Muscle layer of duodenum (tissue), 2 donors: ENCODE data around the gene NUMBL.

Experiments
- H3K27ac ChIP-seq: one replicate; pipeline ENCODE4 v1.7.0; 2013; ENCODE audit warnings: mild to moderate bottlenecking, low read length
- H3K27me3 ChIP-seq: one replicate; pipeline ENCODE4 v1.7.0; 2013; ENCODE audit warnings: low read depth, mild to moderate bottlenecking, control low read depth, low read length
- H3K36me3 ChIP-seq, 2 donors: one replicate each; pipeline ENCODE4 v1.7.0; 2013; ENCODE audit warnings: low read length in 2 of 2, control low read depth in 1 of 2, mild to moderate bottlenecking in 1 of 2; ENCODE audit not compliant: insufficient read depth in 2 of 2, control insufficient read depth in 1 of 2
- H3K4me1 ChIP-seq, 2 donors: one replicate each; pipeline ENCODE4 v1.7.0; 2013; ENCODE audit warnings: low read length in 2 of 2, mild to moderate bottlenecking in 2 of 2, control low read depth in 1 of 2, moderate library complexity in 1 of 2; ENCODE audit not compliant: insufficient read depth in 2 of 2, control insufficient read depth in 1 of 2
- H3K4me3 ChIP-seq, 2 donors: one replicate each; pipeline ENCODE4 v1.7.0; 2013; ENCODE audit warnings: low read length in 2 of 2, low read depth in 1 of 2, mild to moderate bottlenecking in 1 of 2
- H3K9me3 ChIP-seq, 2 donors: one replicate each; pipeline ENCODE4 v1.7.0; 2013; ENCODE audit warnings: low read length in 2 of 2, control low read depth in 1 of 2, mild to moderate bottlenecking in 1 of 2; ENCODE audit not compliant: control insufficient read depth in 1 of 2
- donor health status: healthy.

Gene NUMBL

GRCh38 chr19:40687525-40688016 is 2.9 kb downstream of the NUMBL start:
- H3K4me1 ChIP-seq, result peaks cover 0 to 13% of the 10 kb centered on the region in 2 donors
- no peaks in the 10 kb centered on the region for H3K9me3 ChIP-seq
- peaks cover 19 to 33% of the 10 kb centered on the region in 2 donors for H3K36me3 ChIP-seq
- H3K27ac ChIP-seq, result no peak overlapping the region
- H3K4me3 ChIP-seq, result peak overlapping the region; percentile 68 to 78
- H3K27me3 ChIP-seq, result no peaks in the 10 kb centered on the region

- H3K27ac ChIP-seq, result no peak overlapping the region
- H3K27me3 ChIP-seq, result no peaks in the 10 kb centered on the region
- no peak overlapping the region for H3K4me3 ChIP-seq
- H3K9me3 ChIP-seq, result no peaks in the 10 kb centered on the region
- peaks cover 22 to 39% of the 10 kb centered on the region in 2 donors for H3K36me3 ChIP-seq
- H3K4me1 ChIP-seq, result peaks cover 0 to 13% of the 10 kb centered on the region in 2 donors
These were observed 3.4 kb downstream of the NUMBL start for GRCh38 chr19:40686882-40687524.

GRCh38 chr19:40685563-40685962 is 4.9 kb downstream of the NUMBL start:
- Histone ChIP-seq H3K4me3 (no peak overlapping the region), H3K9me3 (no peaks in the 10 kb centered on the region), H3K36me3 (peaks cover 22 to 52% of the 10 kb centered on the region in 2 donors), H3K27ac (no peak overlapping the region), H3K27me3 (no peaks in the 10 kb centered on the region), H3K4me1 (peaks cover 0 to 13% of the 10 kb centered on the region in 2 donors)

- no peaks in the 10 kb centered on the region for H3K27me3 ChIP-seq
- H3K9me3 ChIP-seq, result no peaks in the 10 kb centered on the region
- peaks cover 22 to 55% of the 10 kb centered on the region in 2 donors for H3K36me3 ChIP-seq
- no peak overlapping the region for H3K4me3 ChIP-seq
- peaks cover 0 to 13% of the 10 kb centered on the region in 2 donors for H3K4me1 ChIP-seq
- no peak overlapping the region for H3K27ac ChIP-seq
These were observed 5.4 kb downstream of the NUMBL start for GRCh38 chr19:40685016-40685526.

DNA sequence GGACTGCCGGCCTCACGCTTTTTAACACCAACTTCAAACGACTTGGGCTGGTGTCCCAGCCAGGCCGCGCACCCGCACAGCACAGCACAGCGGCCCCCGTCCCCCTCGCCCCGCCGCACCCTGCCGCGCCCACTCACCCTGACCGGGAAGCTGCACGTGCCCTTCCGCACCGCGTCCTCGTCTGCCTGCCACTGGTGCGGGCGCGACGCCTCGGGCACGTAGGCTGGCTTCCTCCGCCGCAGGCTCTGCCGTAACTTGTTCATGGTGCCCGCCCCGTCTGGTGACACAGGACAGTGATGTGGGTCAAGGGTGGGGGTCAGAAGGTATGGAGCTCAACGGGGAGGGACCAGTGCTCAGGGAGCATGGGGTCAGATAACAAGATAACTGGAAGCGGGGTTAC is 6.2 kb downstream of the NUMBL start:
- Histone ChIP-seq H3K9me3 (no peaks in the 10 kb centered on the region), H3K27ac (no peak overlapping the region), H3K4me3 (no peak overlapping the region), H3K4me1 (peaks cover 0 to 13% of the 10 kb centered on the region in 2 donors), H3K27me3 (no peaks in the 10 kb centered on the region), H3K36me3 (peaks cover 22 to 58% of the 10 kb centered on the region in 2 donors)

GRCh38 chr19:40683437-40683836 is 7.0 kb downstream of the NUMBL start:
- Histone ChIP-seq H3K4me3 (no peak overlapping the region), H3K9me3 (no peaks in the 10 kb centered on the region), H3K27me3 (no peaks in the 10 kb centered on the region), H3K27ac (no peak overlapping the region), H3K4me1 (peaks cover 0 to 7% of the 10 kb centered on the region in 2 donors), H3K36me3 (peaks cover 25 to 65% of the 10 kb centered on the region in 2 donors)

- H3K9me3 ChIP-seq, result no peaks in the 10 kb centered on the region
- peaks cover 34 to 75% of the 10 kb centered on the region in 2 donors for H3K36me3 ChIP-seq
- no peak overlapping the region for H3K27ac ChIP-seq
- H3K27me3 ChIP-seq, result no peaks in the 10 kb centered on the region
- no peak overlapping the region for H3K4me3 ChIP-seq
- H3K4me1 ChIP-seq, result no peaks in the 10 kb centered on the region
These were observed 8.0 kb downstream of the NUMBL start for GRCh38 chr19:40682431-40682964.

- Histone ChIP-seq H3K27ac (no peak overlapping the region), H3K27me3 (no peaks in the 10 kb centered on the region), H3K4me3 (no peak overlapping the region), H3K36me3 (peaks cover 34 to 87% of the 10 kb centered on the region in 2 donors), H3K4me1 (no peaks in the 10 kb centered on the region), H3K9me3 (no peaks in the 10 kb centered on the region)
These were observed 9.4 kb downstream of the NUMBL start for GRCh38 chr19:40681039-40681438.

DNA sequence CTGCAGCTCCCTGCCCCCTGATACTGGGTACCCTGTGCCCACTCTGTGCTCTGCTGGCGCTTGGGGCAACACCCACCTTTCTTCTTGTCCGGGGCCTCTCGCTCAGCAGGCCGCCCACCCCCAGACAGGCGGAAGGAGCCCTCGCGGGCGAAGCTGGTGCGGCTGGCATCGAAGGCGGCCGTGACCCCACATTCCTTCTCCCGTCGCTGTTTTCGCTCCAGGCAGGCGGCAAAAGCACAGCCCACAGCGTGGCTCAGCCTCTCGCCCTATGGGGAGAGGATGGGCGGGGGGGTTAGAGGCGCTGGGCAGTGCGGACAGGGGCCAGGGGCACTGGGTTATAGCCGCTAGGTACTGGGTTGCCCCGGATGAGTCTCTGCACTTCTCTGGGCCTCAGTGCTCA is 13.3 kb downstream of the NUMBL start:
- Histone ChIP-seq H3K27ac (no peak overlapping the region), H3K27me3 (no peaks in the 10 kb centered on the region), H3K4me3 (no peak overlapping the region), H3K36me3 (peaks cover 31 to 82% of the 10 kb centered on the region in 2 donors), H3K9me3 (no peaks in the 10 kb centered on the region), H3K4me1 (no peaks in the 10 kb centered on the region)

GRCh38 chr19:40674291-40674690 is 16.2 kb downstream of the NUMBL start:
- no peaks in the 10 kb centered on the region for H3K9me3 ChIP-seq
- no peaks in the 10 kb centered on the region for H3K27me3 ChIP-seq
- H3K27ac ChIP-seq, result no peak overlapping the region
- peaks cover 51 to 88% of the 10 kb centered on the region in 2 donors for H3K36me3 ChIP-seq
- no peak overlapping the region for H3K4me3 ChIP-seq
- no peaks in the 10 kb centered on the region for H3K4me1 ChIP-seq

- Histone ChIP-seq H3K4me1 (no peaks in the 10 kb centered on the region), H3K27ac (no peak overlapping the region), H3K4me3 (no peak overlapping the region), H3K27me3 (no peaks in the 10 kb centered on the region), H3K9me3 (no peaks in the 10 kb centered on the region), H3K36me3 (peaks cover 54 to 89% of the 10 kb centered on the region in 2 donors)
These were observed 17.1 kb downstream of the NUMBL start for GRCh38 chr19:40673397-40673796.
